HepG2 (cell line): ENCODE data around the gene SAPCD2. TPM values are rescaled to one million over a fixed set of nuclear protein-coding genes. Genes with fewer than 3 reads are reported as not detected.

Experiments used
- ATAC-seq: fragments of 200-7000 bp; cut with Tn5 transposase; 3 replicates; pipeline ENCODE4 v1.9.1; 2020; ENCODE audit warnings: mild to moderate bottlenecking, moderate library complexity
- BruUV-seq: library from RNA; stranded (reverse); fragments of 400-500 nt; replicated peaks from 2 replicates; lab custom pipeline; 2021; lab: Mats Ljungman, UMichigan
- CTCF ChIA-PET: fragments of 300-600 bp; formaldehyde crosslinking; extraction: SDS; loops from one replicate; lab custom pipeline; 2021; ENCODE audit warnings: low total read pairs, inconsistent platforms, low intra/inter-chr PET ratio; lab: Yijun Ruan, JAX
- POLR2A ChIA-PET: fragments of 350-600 bp; sonication (Branson Sonifier 250); formaldehyde crosslinking; loops from one replicate; lab custom pipeline; 2020; ENCODE audit warnings: antibody characterized with exemption, inconsistent platforms; lab: Yijun Ruan, JAX
- DNase-seq: peaks from one replicate; pipeline ENCODE4 v3.0.0-alpha.2; 2015; ENCODE audit warnings: low spot score
- FAIRE-seq: peaks from 3 replicates; lab custom pipeline; 2011; peaks lifted over from hg19 to GRCh38; lab: Jason Lieb, UNC
- H2AFZ ChIP-seq: one replicate; pipeline ENCODE4 v1.6.1; 2011; ENCODE audit warnings: low read length, inconsistent platforms
- H3K27ac ChIP-seq: fragments of 300-600 bp; 3 replicates; pipeline ENCODE4 v1.8.0; 2011; ENCODE audit warnings: mixed run types, mild to moderate bottlenecking, mixed read lengths, low read length, inconsistent platforms; ENCODE audit not compliant: insufficient read depth; ENCODE audit errors: extremely low read length
- H3K27me3 ChIP-seq, 2 experiments: fragments of 200-600 bp in 1 of 2; 2 replicates in 1 of 2; 3 replicates in 1 of 2; pipeline versions ENCODE4 v1.6.0 to v1.8.0; 2011; ENCODE audit warnings: low read length in 2 of 2, mild to moderate bottlenecking in 2 of 2, moderate library complexity in 2 of 2, inconsistent platforms in 1 of 2; ENCODE audit not compliant: insufficient read depth in 2 of 2, control insufficient read depth in 1 of 2
- H3K36me3 ChIP-seq, 2 experiments: fragments of 200-600 bp in 1 of 2; replicated peaks in 1 of 2; 2 replicates in 1 of 2; 3 replicates in 1 of 2; pipeline versions ENCODE4 v1.5.1 to v1.8.0; 2011; ENCODE audit warnings: low read length in 2 of 2, inconsistent platforms in 1 of 2; ENCODE audit not compliant: insufficient read depth in 2 of 2, control insufficient read depth in 1 of 2
- H3K4me1 ChIP-seq: 2 replicates; pipeline ENCODE4 v1.5.1; 2012; ENCODE audit warnings: low read length, inconsistent platforms; ENCODE audit not compliant: insufficient read depth
- H3K4me2 ChIP-seq: 2 replicates; pipeline ENCODE4 v1.6.0; 2011; ENCODE audit warnings: low read depth, low read length, inconsistent platforms
- H3K4me3 ChIP-seq, 3 experiments: fragments of 200-600 bp in 1 of 3; sonication (generic), shearing (Covaris generic) in 1 of 3; replicated peaks in 1 of 3; 2 replicates each; pipeline ENCODE4 v1.5.1; 2011 to 2016; ENCODE audit warnings: low read length in 3 of 3, inconsistent platforms in 2 of 3, low read depth in 2 of 3, mild to moderate bottlenecking in 2 of 3, control low read depth in 1 of 3, mixed read lengths in 1 of 3; ENCODE audit not compliant: insufficient read depth in 1 of 3
- H3K79me2 ChIP-seq: one replicate; pipeline ENCODE4 v1.6.1; 2011; ENCODE audit warnings: low read length, inconsistent platforms; ENCODE audit not compliant: insufficient read depth
- H3K9ac ChIP-seq: 2 replicates; pipeline ENCODE4 v1.6.0; 2011; ENCODE audit warnings: mild to moderate bottlenecking, low read depth, low read length, inconsistent platforms; ENCODE audit not compliant: insufficient read depth
- H3K9me3 ChIP-seq: 2 replicates; pipeline ENCODE4 v1.5.1; 2012; ENCODE audit warnings: mild to moderate bottlenecking, low read length
- H4K20me1 ChIP-seq: 2 replicates; pipeline ENCODE4 v1.6.0; 2011; ENCODE audit warnings: inconsistent platforms, mild to moderate bottlenecking, low read length, moderate library complexity; ENCODE audit not compliant: insufficient read depth
- ZBTB46 ChIP-seq: sonication (generic); formaldehyde crosslinking; IDR thresholded peaks from 2 replicates; pipeline ENCODE4 v1.4.0; 2020; ENCODE audit warnings: mild to moderate bottlenecking, missing genetic modification reagents, borderline replicate concordance
- ZNF768 ChIP-seq: sonication (generic); formaldehyde crosslinking; IDR thresholded peaks from 2 replicates; pipeline ENCODE4 v1.4.0; 2020; ENCODE audit warnings: missing genetic modification reagents
- ZNF770 ChIP-seq: sonication (generic); formaldehyde crosslinking; IDR thresholded peaks from 2 replicates; pipeline ENCODE4 v1.5.0; 2020; ENCODE audit warnings: mild to moderate bottlenecking, missing genetic modification reagents
- WGBS: methylation state at CpG from one replicate; pipeline ENCODE4 v1.1.6; 2017; ENCODE audit warnings: low lambda C conversion rate; 5-methylcytosine and 5-hydroxymethylcytosine counted together
- in situ Hi-C: cut with HindIII; loops from 2 replicates; pipeline ENCODE4 v1.10.0; 2017; ENCODE audit warnings: low pct_unique_long_range_greater_than_20kb; ENCODE audit not compliant: extremely low pct_ligation_motif_present
- intact Hi-C: fragments of 100-400 bp; cut with micrococcal nuclease; formaldehyde crosslinking; loops from one replicate; pipeline ENCODE4 v1.10.0; 2022; ENCODE audit not compliant: unreplicated experiment
- polyA plus RNA-seq, 8 experiments: library from polyadenylated mRNA; depleted of rRNA in 3 of 8; stranded (reverse) in 7 of 8; unstranded in 1 of 8; fragments of >200 nt; fragmentation: Illumina TruSeq in 4 of 8; extraction: Trizol in 4 of 8; gene quantifications; 2 replicates each; pipeline versions ENCODE4 v1.2.1 to v1.2.3, GENCODE V29; 2011 to 2016; ENCODE audit warnings: low read depth in 4 of 8, missing spikeins in 1 of 8, mixed read lengths in 1 of 8; ENCODE audit not compliant: insufficient read depth in 1 of 8
- total RNA-seq, 5 experiments: library from RNA; depleted of rRNA; stranded (reverse); fragments of >200 nt; fragmentation: Illumina TruSeq; extraction: Trizol; gene quantifications; 2 replicates each; pipeline ENCODE4 v1.2.3, GENCODE V29; 2016; ENCODE audit warnings: low read depth in 1 of 5

SAPCD2 gene
- total and polyA plus RNA-seq, 2 of the 13 experiments (the other 11 are each of a cell fraction or from before 2014, with no cell fraction given): 21.9 to 42.8 TPM

- TF ChIP-seq ZNF770 (CRISPR knock-in tag): peak; percentile 98
Observed at GRCh38 chr9:137058521-137059234, 11.7 kb downstream of the SAPCD2 start (continued).

GRCh38 chr9:137057545-137057944, 12.8 kb downstream of the SAPCD2 start:
- no peak overlapping the region for H3K27ac ChIP-seq
- BruUV-seq: no TSS peak
- peaks cover 53% of the 10 kb centered on the region for H3K4me1 ChIP-seq
- no peak for TF ChIP-seq ZNF768 (CRISPR knock-in tag)
- TF ChIP-seq ZBTB46: no peak
- H3K4me2 ChIP-seq: no peak overlapping the region; the same call in 1 of the 2 replicates
- in situ Hi-C loops: no loop called here
- no peak overlapping the region for H3K4me3 ChIP-seq
- 85% methylated on average over 11 of the region's 16 CpGs for WGBS
- H3K36me3 ChIP-seq: no peaks in the 10 kb centered on the region
- H3K9ac ChIP-seq: no peak overlapping the region
- FAIRE-seq: no peak
- no peak overlapping the region for H2AFZ ChIP-seq
- no peak for ATAC-seq
- peaks cover 9% of the 10 kb centered on the region for H3K79me2 ChIP-seq
- CTCF ChIA-PET: no interaction called here
- no peak for DNase-seq
- H4K20me1 ChIP-seq: no peaks in the 10 kb centered on the region
- H3K9me3 ChIP-seq: no peaks in the 10 kb centered on the region
- intact Hi-C loops: no loop called here
- no peaks in the 10 kb centered on the region; a peak in 2 of 5 replicates for H3K27me3 ChIP-seq
- POLR2A ChIA-PET: interaction anchor here (1.0 kb wide), 1 partner anchor 13 kb away, joined by 4 read pairs; no protein-coding TSS in a partner anchor
